HL-60 (cell line): Measurements from ENCODE around the gene LIX1L.
A peak's percentile ranks its signal among the peaks of the same experiment; 100 is the strongest.

ENCODE experiments used
- CTCF ChIP-seq: IDR thresholded peaks from one replicate; pipeline ENCODE4 v1.5.1; 2011; ENCODE audit warnings: low read length, control low read depth, inconsistent platforms; ENCODE audit not compliant: insufficient read depth
- POLR2AphosphoS5 ChIP-seq: IDR thresholded peaks from 2 replicates; pipeline ENCODE4 v1.6.1; 2012; ENCODE audit warnings: low read depth
- SPI1 ChIP-seq: IDR thresholded peaks from 2 replicates; pipeline ENCODE4 v1.6.1; 2012; ENCODE audit warnings: low read depth, mild to moderate bottlenecking, borderline replicate concordance

GRCh38 chr1:145957443-145958319 lies at the start of gene LIX1L:
- no peak for TF ChIP-seq CTCF
- no peak for TF ChIP-seq SPI1
- TF ChIP-seq POLR2AphosphoS5: peak; percentile 69; the same call in 1 of the 2 replicates
